Central memory CD8-positive, alpha-beta T cell (primary cell): Measurements from ENCODE around the gene TMEM107.

Experiments used
- ATAC-seq: fragments of 150-1000 bp; cut with Tn5 transposase; replicated peaks from 2 replicates; pipeline ENCODE4 v1.10.0; 2022; ENCODE audit warnings: mild to moderate bottlenecking, moderate FRiP score, moderate number of reproducible peaks; ENCODE audit not compliant: poor library complexity, severe bottlenecking; ENCODE audit errors: extremely low read depth
- DNase-seq, 2 donors: peaks; one replicate each; pipeline ENCODE4 v3.0.0; 2021; ENCODE audit warnings: low spot score in 2 of 2
- H3K27ac Mint-ChIP-seq: one replicate; pipeline ENCODE4 v1.8.0; 2022; ENCODE audit warnings: low read depth, mild to moderate bottlenecking, moderate library complexity, mixed read lengths
- H3K27me3 Mint-ChIP-seq: one replicate; pipeline ENCODE4 v1.8.0; 2022; ENCODE audit warnings: mixed read lengths
- H3K36me3 Mint-ChIP-seq: one replicate; pipeline ENCODE4 v1.8.0; 2022; ENCODE audit warnings: mild to moderate bottlenecking, moderate library complexity, mixed read lengths; ENCODE audit not compliant: insufficient read depth
- H3K4me1 Mint-ChIP-seq: one replicate; pipeline ENCODE4 v1.8.0; 2022; ENCODE audit warnings: mixed read lengths
- H3K4me3 Mint-ChIP-seq: one replicate; pipeline ENCODE4 v1.8.0; 2022; ENCODE audit warnings: mild to moderate bottlenecking, moderate library complexity, mixed read lengths
- H3K9me3 Mint-ChIP-seq: one replicate; pipeline ENCODE4 v1.8.0; 2022; ENCODE audit warnings: mixed read lengths

The TMEM107 gene

GRCh38 chr17:8209907-8210760, 34.0 kb upstream of the TMEM107 start, which contains the start of gene AURKB:
AURKB (minus strand) TSS chr17:8210575; CDS start chr17:8210224, 351 bp downstream.
- peak; percentile 86 for DNase-seq
- H3K36me3 Mint-ChIP-seq: peaks cover 9% of the 10 kb centered on the region
- H3K27me3 Mint-ChIP-seq: no peaks in the 10 kb centered on the region
- peak within 1 kb of the TSS; percentile 93 for H3K27ac Mint-ChIP-seq
- peaks cover 19% of the 10 kb centered on the region for H3K4me1 Mint-ChIP-seq
- H3K4me3 Mint-ChIP-seq: peak within 1 kb of the TSS; percentile 92
- peak; percentile 99 for ATAC-seq
- no peaks in the 10 kb centered on the region for H3K9me3 Mint-ChIP-seq

- peaks cover 12% of the 10 kb centered on the region for H3K36me3 Mint-ChIP-seq
- DNase-seq: no peak
Measured at GRCh38 chr17:8206536-8206935, 30.4 kb upstream of the TMEM107 start.

GRCh38 chr17:8204761-8205555, 28.8 kb upstream of the TMEM107 start:
- H3K36me3 Mint-ChIP-seq: peaks cover 10% of the 10 kb centered on the region
- H3K9me3 Mint-ChIP-seq: no peaks in the 10 kb centered on the region
- no peaks in the 10 kb centered on the region for H3K27me3 Mint-ChIP-seq
- H3K4me1 Mint-ChIP-seq: peaks cover 8% of the 10 kb centered on the region
- H3K27ac Mint-ChIP-seq: no peak overlapping the region
- H3K4me3 Mint-ChIP-seq: no peak overlapping the region
- no peak for DNase-seq
- ATAC-seq: no peak

More at GRCh38 chr17:8206536-8206935, 30.4 kb upstream of the TMEM107 start:
- Mint-ChIP-seq H3K4me1 (peaks cover 18% of the 10 kb centered on the region), H3K9me3 (no peaks in the 10 kb centered on the region), H3K27me3 (no peaks in the 10 kb centered on the region), H3K4me3 (no peak overlapping the region), H3K27ac (no peak overlapping the region)
- no peak for ATAC-seq

- Mint-ChIP-seq H3K27me3 (no peaks in the 10 kb centered on the region), H3K36me3 (peaks cover 6% of the 10 kb centered on the region), H3K9me3 (no peaks in the 10 kb centered on the region), H3K4me1 (peaks cover 24% of the 10 kb centered on the region), H3K4me3 (no peak overlapping the region), H3K27ac (no peak overlapping the region)
- DNase-seq (no peak), ATAC-seq (no peak)
Measured at GRCh38 chr17:8192070-8192815, 16.1 kb upstream of the TMEM107 start.

- Mint-ChIP-seq H3K36me3 (peaks cover 5% of the 10 kb centered on the region), H3K27me3 (no peaks in the 10 kb centered on the region), H3K9me3 (no peaks in the 10 kb centered on the region), H3K27ac (no peak overlapping the region), H3K4me1 (peaks cover 14% of the 10 kb centered on the region), H3K4me3 (no peak overlapping the region)
- ATAC-seq: no peak
- DNase-seq: no peak
Measured at GRCh38 chr17:8190506-8190905, 14.3 kb upstream of the TMEM107 start.

GRCh38 chr17:8189711-8190477, 13.7 kb upstream of the TMEM107 start, which contains the start of gene BORCS6:
BORCS6 (minus strand) TSS chr17:8190180; CDS start chr17:8190140, 40 bp downstream.
- ATAC-seq (peak; percentile 69), DNase-seq (peak; percentile 77 to 92)
- no peak within 1 kb of the TSS for H3K27ac Mint-ChIP-seq
- H3K4me3 Mint-ChIP-seq: no peak within 1 kb of the TSS
- H3K36me3 Mint-ChIP-seq: peaks cover 4% of the 10 kb centered on the region
- peaks cover 14% of the 10 kb centered on the region for H3K4me1 Mint-ChIP-seq
- H3K27me3 Mint-ChIP-seq: no peaks in the 10 kb centered on the region
- no peaks in the 10 kb centered on the region for H3K9me3 Mint-ChIP-seq

- Mint-ChIP-seq H3K9me3 (no peaks in the 10 kb centered on the region), H3K36me3 (peaks cover 7% of the 10 kb centered on the region), H3K4me1 (peaks cover 14% of the 10 kb centered on the region), H3K27me3 (no peaks in the 10 kb centered on the region), H3K27ac (no peak overlapping the region), H3K4me3 (no peak overlapping the region)
- ATAC-seq: no peak
- no peak for DNase-seq
Measured at GRCh38 chr17:8189041-8189710, 13.0 kb upstream of the TMEM107 start.

GRCh38 chr17:8188263-8188839, 12.2 kb upstream of the TMEM107 start:
- H3K4me3 Mint-ChIP-seq: no peak overlapping the region
- DNase-seq (no peak), ATAC-seq (no peak)
- peaks cover 20% of the 10 kb centered on the region for H3K4me1 Mint-ChIP-seq
- no peaks in the 10 kb centered on the region for H3K9me3 Mint-ChIP-seq
- no peak overlapping the region for H3K27ac Mint-ChIP-seq
- H3K36me3 Mint-ChIP-seq: peaks cover 11% of the 10 kb centered on the region
- no peaks in the 10 kb centered on the region for H3K27me3 Mint-ChIP-seq

- Mint-ChIP-seq H3K27ac (no peak overlapping the region), H3K36me3 (peaks cover 11% of the 10 kb centered on the region), H3K9me3 (no peaks in the 10 kb centered on the region), H3K4me1 (peaks cover 20% of the 10 kb centered on the region), H3K27me3 (no peaks in the 10 kb centered on the region), H3K4me3 (no peak overlapping the region)
- DNase-seq (peak; percentile 84), ATAC-seq (peak; percentile 7)
Measured at GRCh38 chr17:8187517-8188262, 11.5 kb upstream of the TMEM107 start.

GRCh38 chr17:8186787-8187516, 10.8 kb upstream of the TMEM107 start:
- Mint-ChIP-seq H3K36me3 (peaks cover 11% of the 10 kb centered on the region), H3K9me3 (no peaks in the 10 kb centered on the region), H3K27me3 (no peaks in the 10 kb centered on the region), H3K4me3 (no peak overlapping the region), H3K4me1 (peaks cover 20% of the 10 kb centered on the region), H3K27ac (no peak overlapping the region)
- DNase-seq (peak; percentile 84 to 93), ATAC-seq (peak; percentile 59)
